PC-9 (cell line): ENCODE data around the gene GUSB. TPM values are rescaled to one million over a fixed set of nuclear protein-coding genes. Genes with fewer than 3 reads are reported as not detected.

Source experiments
- BruUV-seq: library from RNA; stranded (reverse); fragments of 400-500 nt; replicated peaks from 2 replicates; lab custom pipeline; 2021; lab: Mats Ljungman, UMichigan
- CTCF ChIA-PET: fragments of 300-600 bp; sonication (Branson Sonifier 250); formaldehyde crosslinking; loops from one replicate; lab custom pipeline; 2022; ENCODE audit warnings: antibody characterized with exemption; lab: Charles Lee
- POLR2A ChIA-PET: fragments of 300-600 bp; sonication (Branson Sonifier 250); formaldehyde crosslinking; loops from one replicate; lab custom pipeline; 2022; ENCODE audit warnings: antibody characterized with exemption; ENCODE audit not compliant: unreplicated experiment; lab: Charles Lee
- DNase-seq, 2 experiments: peaks; one replicate each; pipeline versions ENCODE4 v3.0.0 to v3.0.0-alpha.2; 2015 to 2022; ENCODE audit warnings: mixed read lengths in 1 of 2
- H2AFZ ChIP-seq: fragments of 200-600 bp; sonication (generic); 2 replicates; pipeline ENCODE4 v1.8.1; 2017; ENCODE audit warnings: antibody characterized with exemption
- H3F3A ChIP-seq: fragments of 200-600 bp; sonication (generic); 2 replicates; pipeline ENCODE4 v1.8.1; 2017; ENCODE audit warnings: antibody characterized with exemption, mild to moderate bottlenecking, low read depth; ENCODE audit not compliant: insufficient read depth
- H3K27ac ChIP-seq: fragments of 200-600 bp; sonication (generic); 2 replicates; pipeline ENCODE4 v1.6.1; 2016; ENCODE audit warnings: mixed run types
- H3K27me3 ChIP-seq: fragments of 200-600 bp; sonication (generic); 2 replicates; pipeline ENCODE4 v1.6.1; 2016; ENCODE audit warnings: low read depth, mixed run types; ENCODE audit not compliant: insufficient read depth
- H3K36me3 ChIP-seq: fragments of 200-600 bp; sonication (generic); 2 replicates; pipeline ENCODE4 v1.6.1; 2016; ENCODE audit warnings: low read depth, mixed run types
- H3K4me1 ChIP-seq: fragments of 200-600 bp; sonication (generic); replicated peaks from 2 replicates; pipeline ENCODE4 v1.6.1; 2016; ENCODE audit warnings: mixed run types; ENCODE audit not compliant: insufficient read depth
- H3K4me2 ChIP-seq: fragments of 200-600 bp; sonication (generic); 2 replicates; pipeline ENCODE4 v1.6.1; 2017; ENCODE audit warnings: mixed run types
- H3K4me3 ChIP-seq: fragments of 200-600 bp; sonication (generic); 2 replicates; pipeline ENCODE4 v1.6.1; 2016; ENCODE audit warnings: mixed run types
- H3K79me2 ChIP-seq: fragments of 200-600 bp; sonication (generic); 2 replicates; pipeline ENCODE4 v1.6.1; 2017; ENCODE audit warnings: low read depth, mixed run types
- H3K9me2 ChIP-seq: fragments of 200-600 bp; sonication (generic); 2 replicates; pipeline ENCODE4 v1.8.1; 2017; ENCODE audit warnings: mild to moderate bottlenecking; ENCODE audit not compliant: insufficient read depth
- H3K9me3 ChIP-seq: fragments of 200-600 bp; sonication (generic); 2 replicates; pipeline ENCODE4 v1.8.1; 2016; ENCODE audit warnings: low read depth; ENCODE audit not compliant: insufficient read depth
- H4K20me1 ChIP-seq: fragments of 200-600 bp; sonication (generic); 2 replicates; pipeline ENCODE4 v1.8.1; 2017; ENCODE audit not compliant: insufficient read depth
- EZH2 ChIP-seq: fragments of 200-600 bp; sonication (generic); IDR thresholded peaks from 2 replicates; pipeline ENCODE4 v1.8.0; 2017; ENCODE audit warnings: antibody characterized with exemption, low read depth
- intact Hi-C: fragments of 100-400 bp; cut with micrococcal nuclease; formaldehyde crosslinking; loops from one replicate; pipeline ENCODE4 v1.10.0; 2022; ENCODE audit not compliant: unreplicated experiment
- total RNA-seq: library from RNA; stranded (reverse); gene quantifications from 2 replicates; pipeline ENCODE4 v1.2.3, GENCODE V29; 2021
- TF ChIP-seq, protein P1 (sequence below): fragments of 200-600 bp; sonication (generic); conservative IDR thresholded peaks from 2 replicates; pipeline ENCODE4 v1.6.1; 2017; ENCODE audit warnings: mixed run types, antibody characterized with exemption, mild to moderate bottlenecking, moderate library complexity

Gene GUSB
- total RNA-seq, 1 experiment from 2014 or later = 59.8 TPM

DNA sequence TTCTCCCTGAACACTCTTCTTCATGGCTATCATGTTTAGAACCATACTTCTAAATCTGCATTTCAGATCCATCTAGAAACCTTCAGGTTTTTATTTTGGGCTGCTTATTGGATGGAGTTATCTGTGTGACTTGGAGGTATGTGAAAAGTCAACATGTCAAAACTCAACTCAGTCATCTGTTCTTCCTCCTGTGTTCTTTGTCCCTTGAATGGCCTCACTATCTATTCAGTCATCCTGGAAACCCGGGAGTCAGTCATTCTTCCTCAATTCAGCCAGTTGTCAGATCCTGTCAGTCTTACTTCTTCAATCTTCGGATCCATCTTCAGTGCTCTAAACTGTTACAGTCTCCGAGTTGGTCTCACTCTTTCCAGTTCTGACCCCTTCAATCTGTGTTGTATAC, 57.0 kb downstream of the GUSB start:
- H3K4me2 ChIP-seq = no peak overlapping the region
- H4K20me1 ChIP-seq = 0 out of 2 replicates have a peak, but pooled peaks cover under 1% of the 10 kb centered on the region
- no peaks in the 10 kb centered on the region for H3K9me2 ChIP-seq
- no peak overlapping the region for H2AFZ ChIP-seq
- H3K27me3 ChIP-seq = no peaks in the 10 kb centered on the region
- intact Hi-C loops = no loop called here
- TF ChIP-seq EZH2 = no peak
- TF ChIP-seq, protein P1, sequence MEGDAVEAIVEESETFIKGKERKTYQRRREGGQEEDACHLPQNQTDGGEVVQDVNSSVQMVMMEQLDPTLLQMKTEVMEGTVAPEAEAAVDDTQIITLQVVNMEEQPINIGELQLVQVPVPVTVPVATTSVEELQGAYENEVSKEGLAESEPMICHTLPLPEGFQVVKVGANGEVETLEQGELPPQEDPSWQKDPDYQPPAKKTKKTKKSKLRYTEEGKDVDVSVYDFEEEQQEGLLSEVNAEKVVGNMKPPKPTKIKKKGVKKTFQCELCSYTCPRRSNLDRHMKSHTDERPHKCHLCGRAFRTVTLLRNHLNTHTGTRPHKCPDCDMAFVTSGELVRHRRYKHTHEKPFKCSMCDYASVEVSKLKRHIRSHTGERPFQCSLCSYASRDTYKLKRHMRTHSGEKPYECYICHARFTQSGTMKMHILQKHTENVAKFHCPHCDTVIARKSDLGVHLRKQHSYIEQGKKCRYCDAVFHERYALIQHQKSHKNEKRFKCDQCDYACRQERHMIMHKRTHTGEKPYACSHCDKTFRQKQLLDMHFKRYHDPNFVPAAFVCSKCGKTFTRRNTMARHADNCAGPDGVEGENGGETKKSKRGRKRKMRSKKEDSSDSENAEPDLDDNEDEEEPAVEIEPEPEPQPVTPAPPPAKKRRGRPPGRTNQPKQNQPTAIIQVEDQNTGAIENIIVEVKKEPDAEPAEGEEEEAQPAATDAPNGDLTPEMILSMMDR = no peak
- no peak overlapping the region for H3K4me3 ChIP-seq
- H3K36me3 ChIP-seq = no peaks in the 10 kb centered on the region; the same call in 1 of the 2 replicates
- no peaks in the 10 kb centered on the region for H3K9me3 ChIP-seq
- no peak for DNase-seq
- no peak overlapping the region for H3K27ac ChIP-seq
- ChIA-PET CTCF (no interaction called here), POLR2A (no interaction called here)
- H3F3A ChIP-seq = no peaks in the 10 kb centered on the region
- no TSS peak for BruUV-seq
- H3K4me1 ChIP-seq = no peaks in the 10 kb centered on the region
- H3K79me2 ChIP-seq = peaks cover 19% of the 10 kb centered on the region; the same call in 1 of the 2 replicates

DNA sequence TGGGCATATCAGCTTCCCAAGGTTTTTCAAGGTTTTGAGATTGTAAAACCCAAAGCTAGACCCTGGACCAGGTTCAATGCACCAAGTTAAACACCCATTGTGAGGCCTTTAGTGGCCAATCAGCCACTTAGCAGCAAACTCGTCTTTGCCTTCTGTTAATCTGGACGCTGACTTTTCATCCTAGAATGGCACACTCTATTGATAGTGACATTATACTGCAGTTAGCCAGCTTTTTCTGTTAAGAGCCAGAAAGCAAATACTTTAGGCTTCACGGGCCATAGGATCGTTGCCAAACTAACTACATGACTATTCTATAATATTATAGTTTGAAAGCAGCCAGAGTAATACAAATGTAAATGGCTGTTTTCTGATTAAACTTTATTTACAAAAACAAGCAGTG, 57.8 kb downstream of the GUSB start:
- H3K79me2 ChIP-seq = peaks cover 17% of the 10 kb centered on the region; the same call in 1 of the 2 replicates
- TF ChIP-seq, protein P1 = no peak
- no peak for TF ChIP-seq EZH2
- no peaks in the 10 kb centered on the region for H3K9me2 ChIP-seq
- H3K27ac ChIP-seq = no peak overlapping the region
- no peaks in the 10 kb centered on the region; the same call in 1 of the 2 replicates for H3K36me3 ChIP-seq
- no TSS peak for BruUV-seq
- H3K27me3 ChIP-seq = no peaks in the 10 kb centered on the region
- no peak overlapping the region for H3K4me2 ChIP-seq
- CTCF ChIA-PET = no interaction called here
- POLR2A ChIA-PET = no interaction called here
- no peaks in the 10 kb centered on the region for H3K4me1 ChIP-seq
- H3F3A ChIP-seq = no peaks in the 10 kb centered on the region
- H3K4me3 ChIP-seq = no peak overlapping the region
- no peaks in the 10 kb centered on the region for H3K9me3 ChIP-seq
- no peak for DNase-seq
- H4K20me1 ChIP-seq = no peaks in the 10 kb centered on the region
- intact Hi-C loops = no loop called here
- H2AFZ ChIP-seq = no peak overlapping the region

DNA sequence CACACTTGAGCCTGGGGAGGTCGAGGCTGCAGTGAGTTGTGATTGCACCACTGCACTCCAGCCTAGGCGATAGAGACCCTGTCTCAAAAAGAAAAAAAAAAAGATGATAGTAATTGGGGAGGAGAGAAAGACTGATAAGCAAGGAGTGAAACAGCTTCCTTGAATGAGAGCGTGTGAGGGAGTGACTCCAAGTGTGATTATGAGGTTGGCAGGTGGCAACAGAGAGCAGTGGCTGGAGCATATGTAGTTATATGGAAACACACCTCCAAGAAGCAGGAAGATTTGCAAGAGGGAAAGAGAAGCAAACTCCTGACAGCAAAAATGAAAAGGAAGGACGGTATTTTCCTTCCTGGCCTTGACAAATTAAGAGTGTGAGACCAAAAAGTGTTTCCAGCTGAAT, 58.7 kb downstream of the GUSB start:
- CTCF ChIA-PET = no interaction called here
- Histone ChIP-seq H3K9me2 (no peaks in the 10 kb centered on the region), H3K4me2 (no peak overlapping the region), H3K4me1 (no peaks in the 10 kb centered on the region), H2AFZ (no peak overlapping the region), H4K20me1 (no peaks in the 10 kb centered on the region), H3K27me3 (no peaks in the 10 kb centered on the region), H3K27ac (no peak overlapping the region), H3K36me3 (no peaks in the 10 kb centered on the region; the same call in 1 of the 2 replicates), H3F3A (no peaks in the 10 kb centered on the region), H3K4me3 (no peak overlapping the region), H3K79me2 (peaks cover 11% of the 10 kb centered on the region; the same call in 1 of the 2 replicates), H3K9me3 (no peaks in the 10 kb centered on the region)
- no TSS peak for BruUV-seq
- DNase-seq = no peak
- POLR2A ChIA-PET = no interaction called here
- intact Hi-C loops = no loop called here
- TF ChIP-seq, protein P1 = no peak
- no peak for TF ChIP-seq EZH2
